ENCODE results near the gene GPR146. TPM values are rescaled to one million over a fixed set of nuclear protein-coding genes. Genes with fewer than 3 reads are reported as not detected.
"Not testable (repeated sequence)": the region's sequence is repeated elsewhere in the genome, so short reads cannot be mapped to it uniquely, and the experiment has no call there.

GPR146 gene
- polyA plus RNA-seq, 2 donors, result 4.5 to 6.3 TPM

DNA sequence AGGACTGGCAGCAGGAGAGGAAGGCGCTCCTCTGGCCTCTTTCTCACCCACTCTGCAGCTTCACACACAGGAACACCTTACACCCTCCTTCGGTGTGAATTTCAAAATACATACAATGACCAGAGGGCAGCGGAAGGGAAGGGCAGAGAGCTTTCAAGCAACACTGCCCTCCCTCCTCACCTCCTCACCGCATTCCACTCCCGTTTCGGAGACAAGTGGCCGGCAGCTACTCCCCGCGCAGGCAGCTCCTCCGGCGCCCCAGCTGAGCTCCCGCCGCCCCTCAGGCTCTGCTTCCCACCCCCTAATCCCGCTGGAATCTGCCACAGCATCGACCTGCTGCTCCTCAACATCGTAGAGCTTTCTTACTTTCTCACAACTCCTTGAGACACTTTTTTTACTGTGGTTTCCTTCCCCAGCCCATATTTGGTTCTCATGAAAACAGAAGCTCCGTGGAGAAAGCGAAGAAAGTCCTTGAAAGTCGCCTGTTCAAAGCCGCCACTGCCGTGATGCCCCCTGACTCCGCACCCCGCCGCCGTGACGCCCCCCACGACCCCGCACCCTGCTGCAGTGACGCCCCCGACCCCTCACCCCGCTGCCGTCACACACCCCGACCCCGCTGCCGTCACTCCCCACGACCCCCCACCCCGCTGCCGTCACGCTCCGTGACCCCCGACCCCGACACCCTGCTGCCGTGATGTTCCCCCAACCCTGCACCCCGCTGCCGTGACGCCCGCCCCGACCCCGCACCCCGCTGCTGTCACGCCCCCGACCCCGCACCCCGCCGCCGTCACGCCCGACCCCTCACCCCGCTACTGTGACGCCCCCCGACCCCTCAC lies 29.0 kb downstream of the GPR146 start:
- Histone ChIP-seq H3K27ac (ENCODE audit: low read depth in 2 of 2, low read length in 1 of 2) (no peak overlapping the region), H3K9me3 (ENCODE audit: control insufficient read depth in 2 of 2, insufficient read depth in 1 of 2, low read depth in 1 of 2, low read length in 1 of 2) (peaks cover 0 to 6% of the 10 kb centered on the region in 2 donors), H3K4me3 (ENCODE audit: low read depth in 1 of 2, low read length in 2 of 2) (no peak overlapping the region), H3K27me3 (ENCODE audit: control insufficient read depth in 1 of 2, insufficient read depth in 2 of 2, low read length in 2 of 2) (no peaks in the 10 kb centered on the region), H3K4me1 (ENCODE audit: control insufficient read depth in 2 of 2, insufficient read depth in 2 of 2, low read length in 1 of 2) (peaks cover 0 to 10% of the 10 kb centered on the region in 2 donors), H3K36me3 (ENCODE audit: control insufficient read depth in 2 of 2, insufficient read depth in 2 of 2, low read length in 1 of 2) (no peaks in the 10 kb centered on the region)
- 74 to 80% methylated on average over 42 to 61 of the region's 61 CpGs for WGBS, 2 donors

GRCh38 chr7:1074018-1074417 lies 29.7 kb downstream of the GPR146 start:
- H3K9me3 ChIP-seq (ENCODE audit: control insufficient read depth in 2 of 2, insufficient read depth in 1 of 2, low read depth in 1 of 2, low read length in 1 of 2); H3K27ac ChIP-seq (ENCODE audit: low read depth in 2 of 2, low read length in 1 of 2); H3K27me3 ChIP-seq (ENCODE audit: control insufficient read depth in 1 of 2, insufficient read depth in 2 of 2, low read length in 2 of 2); H3K4me3 ChIP-seq (ENCODE audit: low read depth in 1 of 2, low read length in 2 of 2); H3K36me3 ChIP-seq (ENCODE audit: control insufficient read depth in 2 of 2, insufficient read depth in 2 of 2, low read length in 1 of 2): not testable (repeated sequence)
- H3K4me1 ChIP-seq (ENCODE audit: control insufficient read depth in 2 of 2, insufficient read depth in 2 of 2, low read length in 1 of 2), result peaks cover 0 to 10% of the 10 kb centered on the region in 2 donors
- WGBS, 2 donors, result 88 to 91% methylated on average over 32 to 43 of the region's 43 CpGs

GRCh38 chr7:1074593-1075431 lies 30.5 kb downstream of the GPR146 start:
- no peaks in the 10 kb centered on the region for H3K27me3 ChIP-seq (ENCODE audit: control insufficient read depth in 1 of 2, insufficient read depth in 2 of 2, low read length in 2 of 2)
- H3K4me1 ChIP-seq (ENCODE audit: control insufficient read depth in 2 of 2, insufficient read depth in 2 of 2, low read length in 1 of 2), result peaks cover 0 to 10% of the 10 kb centered on the region in 2 donors
- no peak overlapping the region for H3K27ac ChIP-seq (ENCODE audit: low read depth in 2 of 2, low read length in 1 of 2)
- WGBS, 2 donors, result 87 to 90% methylated on average over 30 of the region's 30 CpGs
- peaks cover 0 to 6% of the 10 kb centered on the region in 2 donors for H3K9me3 ChIP-seq (ENCODE audit: control insufficient read depth in 2 of 2, insufficient read depth in 1 of 2, low read depth in 1 of 2, low read length in 1 of 2)
- no peak overlapping the region for H3K4me3 ChIP-seq (ENCODE audit: low read depth in 1 of 2, low read length in 2 of 2)
- H3K36me3 ChIP-seq (ENCODE audit: control insufficient read depth in 2 of 2, insufficient read depth in 2 of 2, low read length in 1 of 2), result no peaks in the 10 kb centered on the region

GRCh38 chr7:1076184-1077072 lies 32.1 kb downstream of the GPR146 start:
- WGBS, 2 donors, result 51% methylated on average over 27 of the region's 27 CpGs
- Histone ChIP-seq H3K27ac (ENCODE audit: low read depth in 2 of 2, low read length in 1 of 2) (peak overlapping the region; percentile 4 to 60), H3K36me3 (ENCODE audit: control insufficient read depth in 2 of 2, insufficient read depth in 2 of 2, low read length in 1 of 2) (no peaks in the 10 kb centered on the region), H3K4me1 (ENCODE audit: control insufficient read depth in 2 of 2, insufficient read depth in 2 of 2, low read length in 1 of 2) (peaks cover 0 to 7% of the 10 kb centered on the region in 2 donors), H3K9me3 (ENCODE audit: control insufficient read depth in 2 of 2, insufficient read depth in 1 of 2, low read depth in 1 of 2, low read length in 1 of 2) (no peaks in the 10 kb centered on the region), H3K27me3 (ENCODE audit: control insufficient read depth in 1 of 2, insufficient read depth in 2 of 2, low read length in 2 of 2) (no peaks in the 10 kb centered on the region), H3K4me3 (ENCODE audit: low read depth in 1 of 2, low read length in 2 of 2) (no peak overlapping the region)

DNA sequence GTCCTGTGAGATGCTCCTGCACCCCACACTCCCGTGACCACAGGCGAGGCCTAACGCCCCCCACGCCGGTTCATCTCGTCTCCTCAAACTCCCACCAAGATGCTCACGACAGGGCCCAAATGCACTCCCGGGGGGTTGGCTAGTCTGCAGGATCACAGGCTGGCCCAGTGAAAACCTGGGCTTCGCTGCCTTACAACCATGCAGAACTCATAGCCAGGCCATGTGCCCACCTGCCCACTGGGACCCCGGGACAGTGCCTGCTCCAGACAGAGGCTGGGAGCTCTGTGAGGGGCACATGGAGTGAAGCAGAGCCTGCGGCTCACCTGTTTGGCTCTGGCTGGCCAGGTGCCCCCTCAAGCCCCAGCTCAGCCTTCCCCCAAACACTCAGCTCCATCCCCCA lies 34.2 kb downstream of the GPR146 start:
- Histone ChIP-seq H3K4me3 (ENCODE audit: low read depth in 1 of 2, low read length in 2 of 2) (no peak overlapping the region), H3K36me3 (ENCODE audit: control insufficient read depth in 2 of 2, insufficient read depth in 2 of 2, low read length in 1 of 2) (no peaks in the 10 kb centered on the region), H3K27me3 (ENCODE audit: control insufficient read depth in 1 of 2, insufficient read depth in 2 of 2, low read length in 2 of 2) (no peaks in the 10 kb centered on the region), H3K27ac (ENCODE audit: low read depth in 2 of 2, low read length in 1 of 2) (no peak overlapping the region), H3K4me1 (ENCODE audit: control insufficient read depth in 2 of 2, insufficient read depth in 2 of 2, low read length in 1 of 2) (peaks cover 0 to 9% of the 10 kb centered on the region in 2 donors), H3K9me3 (ENCODE audit: control insufficient read depth in 2 of 2, insufficient read depth in 1 of 2, low read depth in 1 of 2, low read length in 1 of 2) (no peaks in the 10 kb centered on the region)
- WGBS, 2 donors, result 95 to 96% methylated on average over 10 to 11 of the region's 11 CpGs

DNA sequence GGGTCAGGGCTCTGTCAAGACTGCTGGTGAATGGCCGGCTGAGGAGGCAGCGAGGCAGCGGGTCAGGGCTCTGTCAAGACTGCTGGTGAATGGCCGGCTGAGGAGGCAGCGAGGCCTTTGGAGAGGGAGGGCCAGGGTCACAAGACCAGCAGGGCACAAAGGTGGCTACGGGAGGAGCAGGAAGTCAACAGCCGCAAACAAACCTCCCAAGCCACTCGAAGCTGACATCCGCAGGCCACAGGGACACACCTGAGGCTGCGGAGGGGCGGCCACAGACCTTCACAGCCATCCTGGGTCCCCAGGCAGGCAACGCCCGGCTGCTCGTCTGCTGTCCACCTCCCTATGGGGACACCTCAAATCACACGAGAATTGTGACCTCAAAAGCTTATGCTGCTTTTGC lies 34.6 kb downstream of the GPR146 start:
- no peaks in the 10 kb centered on the region for H3K36me3 ChIP-seq (ENCODE audit: control insufficient read depth in 2 of 2, insufficient read depth in 2 of 2, low read length in 1 of 2)
- no peaks in the 10 kb centered on the region for H3K27me3 ChIP-seq (ENCODE audit: control insufficient read depth in 1 of 2, insufficient read depth in 2 of 2, low read length in 2 of 2)
- no peak overlapping the region for H3K27ac ChIP-seq (ENCODE audit: low read depth in 2 of 2, low read length in 1 of 2)
- H3K4me3 ChIP-seq (ENCODE audit: low read depth in 1 of 2, low read length in 2 of 2), result no peak overlapping the region
- H3K4me1 ChIP-seq (ENCODE audit: control insufficient read depth in 2 of 2, insufficient read depth in 2 of 2, low read length in 1 of 2), result peaks cover 0 to 11% of the 10 kb centered on the region in 2 donors
- WGBS, 2 donors, result 88 to 90% methylated on average over 15 of the region's 15 CpGs
- H3K9me3 ChIP-seq (ENCODE audit: control insufficient read depth in 2 of 2, insufficient read depth in 1 of 2, low read depth in 1 of 2, low read length in 1 of 2), result no peaks in the 10 kb centered on the region

GRCh38 chr7:1079546-1079945 lies 35.2 kb downstream of the GPR146 start:
- no peaks in the 10 kb centered on the region for H3K9me3 ChIP-seq (ENCODE audit: control insufficient read depth in 2 of 2, insufficient read depth in 1 of 2, low read depth in 1 of 2, low read length in 1 of 2)
- H3K4me1 ChIP-seq (ENCODE audit: control insufficient read depth in 2 of 2, insufficient read depth in 2 of 2, low read length in 1 of 2), result peaks cover 0 to 11% of the 10 kb centered on the region in 2 donors
- no peaks in the 10 kb centered on the region for H3K27me3 ChIP-seq (ENCODE audit: control insufficient read depth in 1 of 2, insufficient read depth in 2 of 2, low read length in 2 of 2)
- no peaks in the 10 kb centered on the region for H3K36me3 ChIP-seq (ENCODE audit: control insufficient read depth in 2 of 2, insufficient read depth in 2 of 2, low read length in 1 of 2)
- no peak overlapping the region for H3K4me3 ChIP-seq (ENCODE audit: low read depth in 1 of 2, low read length in 2 of 2)
- 89 to 91% methylated on average over 12 of the region's 12 CpGs for WGBS, 2 donors
- no peak overlapping the region for H3K27ac ChIP-seq (ENCODE audit: low read depth in 2 of 2, low read length in 1 of 2)

- 89 to 91% methylated on average over 38 of the region's 38 CpGs for WGBS, 2 donors
- H3K27ac ChIP-seq (ENCODE audit: low read depth in 2 of 2, low read length in 1 of 2), result no peak overlapping the region
These were observed 36.0 kb downstream of the GPR146 start for GRCh38 chr7:1080252-1080920.

DNA sequence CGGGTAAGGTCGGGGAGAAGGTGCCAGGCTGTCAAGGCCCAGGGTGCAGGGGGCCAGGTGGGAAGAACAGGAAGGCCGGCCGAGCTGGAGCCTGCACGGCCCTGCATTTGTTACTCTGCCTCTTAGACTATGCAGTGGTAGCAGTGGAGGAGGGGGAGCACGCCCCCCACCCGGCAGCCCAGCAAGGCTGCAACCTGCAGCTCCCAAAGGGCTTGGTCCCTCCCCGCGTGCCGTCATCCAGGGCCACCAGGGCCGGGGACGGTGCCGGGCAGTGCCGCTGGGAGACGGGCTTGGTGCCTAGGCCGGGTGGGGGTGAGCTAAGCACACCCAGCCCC lies 36.5 kb downstream of the GPR146 start:
- 92 to 93% methylated on average over 16 of the region's 16 CpGs for WGBS, 2 donors
- H3K4me3 ChIP-seq (ENCODE audit: low read depth in 1 of 2, low read length in 2 of 2), result no peak overlapping the region
- H3K9me3 ChIP-seq (ENCODE audit: control insufficient read depth in 2 of 2, insufficient read depth in 1 of 2, low read depth in 1 of 2, low read length in 1 of 2), result no peaks in the 10 kb centered on the region
- H3K27me3 ChIP-seq (ENCODE audit: control insufficient read depth in 1 of 2, insufficient read depth in 2 of 2, low read length in 2 of 2), result no peaks in the 10 kb centered on the region
- H3K4me1 ChIP-seq (ENCODE audit: control insufficient read depth in 2 of 2, insufficient read depth in 2 of 2, low read length in 1 of 2), result peaks cover 0 to 12% of the 10 kb centered on the region in 2 donors
- H3K27ac ChIP-seq (ENCODE audit: low read depth in 2 of 2, low read length in 1 of 2), result no peak overlapping the region
- H3K36me3 ChIP-seq (ENCODE audit: control insufficient read depth in 2 of 2, insufficient read depth in 2 of 2, low read length in 1 of 2), result no peaks in the 10 kb centered on the region

More at GRCh38 chr7:1080252-1080920, 36.0 kb downstream of the GPR146 start:
- Histone ChIP-seq H3K9me3 (ENCODE audit: control insufficient read depth in 2 of 2, insufficient read depth in 1 of 2, low read depth in 1 of 2, low read length in 1 of 2) (no peaks in the 10 kb centered on the region), H3K4me3 (ENCODE audit: low read depth in 1 of 2, low read length in 2 of 2) (no peak overlapping the region), H3K36me3 (ENCODE audit: control insufficient read depth in 2 of 2, insufficient read depth in 2 of 2, low read length in 1 of 2) (no peaks in the 10 kb centered on the region), H3K27me3 (ENCODE audit: control insufficient read depth in 1 of 2, insufficient read depth in 2 of 2, low read length in 2 of 2) (no peaks in the 10 kb centered on the region), H3K4me1 (ENCODE audit: control insufficient read depth in 2 of 2, insufficient read depth in 2 of 2, low read length in 1 of 2) (peaks cover 0 to 13% of the 10 kb centered on the region in 2 donors)
